Measurements from ENCODE around the gene TMTC1.

TMTC1 gene

DNA sequence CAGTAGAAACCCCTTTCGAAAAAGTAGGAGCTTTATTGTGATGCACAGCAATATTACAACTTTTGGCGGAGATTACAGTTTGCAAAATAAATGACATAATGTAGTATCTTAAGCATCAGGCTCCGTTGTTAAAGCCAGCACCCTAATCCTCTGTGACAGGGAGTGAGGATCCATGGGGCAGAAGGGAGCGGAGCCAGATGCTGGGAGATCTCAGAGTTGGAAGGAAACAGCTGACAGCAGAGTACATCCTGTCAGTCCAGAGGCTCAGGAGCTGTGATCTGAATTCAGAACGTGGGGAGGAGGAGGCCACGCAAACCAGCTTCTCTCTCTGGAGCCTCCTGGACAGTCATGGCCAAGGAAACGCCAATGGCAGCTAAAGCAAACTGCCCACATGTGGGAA lies 55.7 kb downstream of the TMTC1 start:
- Histone ChIP-seq H3K27me3 (ENCODE audit: low read depth, low read length) (no peaks in the 10 kb centered on the region), H3K79me2 (ENCODE audit: low read length) (no peaks in the 10 kb centered on the region), H3K4me2 (ENCODE audit: low read length) (no peak overlapping the region), H3K9ac (ENCODE audit: low read length) (no peak overlapping the region), H3K27ac (ENCODE audit: low read length) (no peak overlapping the region), H4K20me1 (ENCODE audit: insufficient read depth, low read length) (no peaks in the 10 kb centered on the region), H3K4me1 (ENCODE audit: low read length) (no peaks in the 10 kb centered on the region; the same call in 1 of the 2 replicates), H3K4me3 (ENCODE audit: low read length) (no peak overlapping the region), H3K36me3 (replicated peaks; ENCODE audit: low read depth, low read length) (no peaks in the 10 kb centered on the region), H3K9me3 (ENCODE audit: insufficient read depth, low read length) (no peaks in the 10 kb centered on the region), H2AFZ (ENCODE audit: low read depth, low read length) (no peak overlapping the region)
- TF ChIP-seq, protein P1, sequence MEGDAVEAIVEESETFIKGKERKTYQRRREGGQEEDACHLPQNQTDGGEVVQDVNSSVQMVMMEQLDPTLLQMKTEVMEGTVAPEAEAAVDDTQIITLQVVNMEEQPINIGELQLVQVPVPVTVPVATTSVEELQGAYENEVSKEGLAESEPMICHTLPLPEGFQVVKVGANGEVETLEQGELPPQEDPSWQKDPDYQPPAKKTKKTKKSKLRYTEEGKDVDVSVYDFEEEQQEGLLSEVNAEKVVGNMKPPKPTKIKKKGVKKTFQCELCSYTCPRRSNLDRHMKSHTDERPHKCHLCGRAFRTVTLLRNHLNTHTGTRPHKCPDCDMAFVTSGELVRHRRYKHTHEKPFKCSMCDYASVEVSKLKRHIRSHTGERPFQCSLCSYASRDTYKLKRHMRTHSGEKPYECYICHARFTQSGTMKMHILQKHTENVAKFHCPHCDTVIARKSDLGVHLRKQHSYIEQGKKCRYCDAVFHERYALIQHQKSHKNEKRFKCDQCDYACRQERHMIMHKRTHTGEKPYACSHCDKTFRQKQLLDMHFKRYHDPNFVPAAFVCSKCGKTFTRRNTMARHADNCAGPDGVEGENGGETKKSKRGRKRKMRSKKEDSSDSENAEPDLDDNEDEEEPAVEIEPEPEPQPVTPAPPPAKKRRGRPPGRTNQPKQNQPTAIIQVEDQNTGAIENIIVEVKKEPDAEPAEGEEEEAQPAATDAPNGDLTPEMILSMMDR (IDR thresholded peaks at IDR 0.05; ENCODE audit: low read depth, low read length) = no peak
- TF ChIP-seq EZH2phosphoT487 (IDR thresholded peaks at IDR 0.05; ENCODE audit: low read depth) = no peak

DNA sequence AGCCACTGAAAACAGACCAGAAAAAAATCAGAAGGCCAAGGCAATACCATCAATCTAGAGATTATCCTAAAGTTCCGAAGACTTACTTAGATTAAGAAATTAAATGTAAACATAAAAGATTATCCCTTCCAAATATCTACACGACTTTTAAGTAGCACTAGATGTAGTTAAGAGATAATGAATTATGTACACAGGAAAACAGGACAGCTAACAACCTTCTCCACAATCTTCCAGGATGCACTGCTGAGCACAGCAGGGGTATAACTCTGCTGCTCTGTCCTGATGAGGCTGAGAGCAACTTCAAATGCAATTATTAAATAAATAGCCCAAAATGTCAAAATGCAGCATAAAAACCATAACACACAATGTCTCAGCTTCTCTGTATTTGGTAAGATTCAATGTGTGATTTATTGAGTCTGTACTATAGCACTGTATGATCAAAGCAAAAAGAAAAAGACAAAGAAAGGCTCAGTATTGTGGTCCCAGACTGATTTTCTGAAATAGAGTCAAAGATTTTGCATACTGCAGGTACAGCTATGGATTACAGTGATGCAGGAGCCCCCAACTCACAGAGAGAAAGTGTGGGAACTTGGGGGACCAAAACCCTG lies 56.9 kb downstream of the TMTC1 start:
- H3K36me3 ChIP-seq (replicated peaks; ENCODE audit: low read depth, low read length) = no peaks in the 10 kb centered on the region
- H3K79me2 ChIP-seq (ENCODE audit: low read length) = no peaks in the 10 kb centered on the region
- no peaks in the 10 kb centered on the region for H3K27me3 ChIP-seq (ENCODE audit: low read depth, low read length)
- no peak overlapping the region for H3K4me2 ChIP-seq (ENCODE audit: low read length)
- no peak overlapping the region for H3K9ac ChIP-seq (ENCODE audit: low read length)
- H3K4me3 ChIP-seq (ENCODE audit: low read length) = no peak overlapping the region
- H3K27ac ChIP-seq (ENCODE audit: low read length) = no peak overlapping the region
- H4K20me1 ChIP-seq (ENCODE audit: insufficient read depth, low read length) = no peaks in the 10 kb centered on the region
- H3K4me1 ChIP-seq (ENCODE audit: low read length) = no peaks in the 10 kb centered on the region
- H2AFZ ChIP-seq (ENCODE audit: low read depth, low read length) = no peak overlapping the region
- no peaks in the 10 kb centered on the region for H3K9me3 ChIP-seq (ENCODE audit: insufficient read depth, low read length)
- TF ChIP-seq, protein P1 (IDR thresholded peaks at IDR 0.05; ENCODE audit: low read depth, low read length) = no peak
- TF ChIP-seq EZH2phosphoT487 (IDR thresholded peaks at IDR 0.05; ENCODE audit: low read depth) = no peak

DNA sequence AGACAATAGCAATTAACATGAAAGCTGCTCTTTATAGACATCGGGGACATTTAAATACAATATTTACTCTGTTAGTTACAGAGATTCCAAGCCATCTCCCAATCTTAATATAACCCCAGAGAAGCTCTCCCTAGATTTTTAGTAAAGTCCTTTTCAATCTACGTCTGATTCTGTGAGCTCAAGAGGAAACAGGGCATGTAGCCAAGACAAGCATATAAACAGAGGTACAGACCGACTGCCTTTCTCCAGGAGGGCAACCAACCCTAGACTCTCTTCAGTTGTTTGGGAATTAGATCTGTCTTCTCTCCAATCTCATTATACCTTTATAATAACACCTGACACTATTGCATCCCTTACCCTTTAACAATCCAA lies 57.4 kb downstream of the TMTC1 start:
- TF ChIP-seq EZH2phosphoT487 (IDR thresholded peaks at IDR 0.05; ENCODE audit: low read depth) = no peak
- Histone ChIP-seq H3K79me2 (ENCODE audit: low read length) (no peaks in the 10 kb centered on the region), H3K27me3 (ENCODE audit: low read depth, low read length) (no peaks in the 10 kb centered on the region), H4K20me1 (ENCODE audit: insufficient read depth, low read length) (no peaks in the 10 kb centered on the region), H3K9me3 (ENCODE audit: insufficient read depth, low read length) (no peaks in the 10 kb centered on the region), H2AFZ (ENCODE audit: low read depth, low read length) (no peak overlapping the region), H3K4me2 (ENCODE audit: low read length) (no peak overlapping the region), H3K4me3 (ENCODE audit: low read length) (no peak overlapping the region), H3K4me1 (ENCODE audit: low read length) (no peaks in the 10 kb centered on the region), H3K27ac (ENCODE audit: low read length) (no peak overlapping the region), H3K9ac (ENCODE audit: low read length) (no peak overlapping the region), H3K36me3 (replicated peaks; ENCODE audit: low read depth, low read length) (no peaks in the 10 kb centered on the region)

DNA sequence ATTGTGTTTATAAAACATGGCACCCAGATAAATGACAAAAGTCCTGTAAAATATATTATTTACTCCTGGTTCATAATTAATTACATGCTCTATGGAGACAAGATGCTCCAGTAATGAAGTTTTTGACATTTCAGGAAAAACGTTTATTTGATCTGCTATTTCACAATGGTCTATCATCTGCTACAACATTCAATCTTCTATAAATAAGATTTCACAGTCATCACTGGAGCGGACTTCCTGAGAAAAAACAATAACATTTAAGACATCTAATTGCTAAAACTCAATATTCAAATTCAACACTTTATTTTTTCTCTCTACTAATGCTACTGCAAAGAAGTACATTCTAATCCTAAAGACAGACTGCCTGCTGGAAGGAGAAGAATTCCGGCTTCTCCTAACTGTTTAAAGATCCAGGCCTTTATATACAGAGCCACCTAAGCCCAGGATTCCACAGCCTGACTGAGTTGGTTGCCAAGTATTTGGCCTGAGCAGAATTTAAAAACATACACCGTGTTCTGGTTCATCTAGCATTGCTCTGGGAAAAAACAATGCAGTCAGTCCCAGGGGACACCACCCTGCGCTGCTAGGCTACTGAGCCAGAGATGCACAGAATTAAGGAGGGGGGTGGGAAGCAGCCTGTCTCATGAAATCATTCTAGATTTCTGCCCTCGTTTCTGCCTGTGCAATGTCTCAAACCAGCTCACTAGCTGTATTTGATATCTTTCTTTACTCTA lies 58.0 kb downstream of the TMTC1 start:
- H3K4me3 ChIP-seq (ENCODE audit: low read length) = no peak overlapping the region
- no peaks in the 10 kb centered on the region for H3K4me1 ChIP-seq (ENCODE audit: low read length)
- no peak overlapping the region for H3K27ac ChIP-seq (ENCODE audit: low read length)
- no peaks in the 10 kb centered on the region for H3K9me3 ChIP-seq (ENCODE audit: insufficient read depth, low read length)
- no peak overlapping the region for H3K4me2 ChIP-seq (ENCODE audit: low read length)
- no peaks in the 10 kb centered on the region for H4K20me1 ChIP-seq (ENCODE audit: insufficient read depth, low read length)
- H3K9ac ChIP-seq (ENCODE audit: low read length) = no peak overlapping the region
- TF ChIP-seq EZH2phosphoT487 (IDR thresholded peaks at IDR 0.05; ENCODE audit: low read depth) = no peak
- TF ChIP-seq, protein P1 (IDR thresholded peaks at IDR 0.05; ENCODE audit: low read depth, low read length) = no peak
- H3K27me3 ChIP-seq (ENCODE audit: low read depth, low read length) = no peaks in the 10 kb centered on the region
- H3K36me3 ChIP-seq (replicated peaks; ENCODE audit: low read depth, low read length) = no peaks in the 10 kb centered on the region
- no peak overlapping the region for H2AFZ ChIP-seq (ENCODE audit: low read depth, low read length)
- no peaks in the 10 kb centered on the region for H3K79me2 ChIP-seq (ENCODE audit: low read length)

Data from OCI-LY3 (cell line).